ENCODE data around the gene LMAN2L. TPM values are rescaled to one million over a fixed set of nuclear protein-coding genes. Genes with fewer than 3 reads are reported as not detected.

The LMAN2L gene
- total and polyA plus RNA-seq, 8 donors = 5.4 to 15.8 (median 6.8) TPM

- no peak for TF ChIP-seq CTCF (IDR thresholded peaks at IDR 0.05)
- no peaks in the 10 kb centered on the region for H3K4me1 ChIP-seq
- DNase-seq (peak in 3 of 6 donors; percentile 41 to 55 (median 53)), ATAC-seq (peak; percentile 51 to 78 (median 68)), FAIRE-seq (no peak)
- H3K9me3 ChIP-seq = no peaks in the 10 kb centered on the region
- H3K4me3 ChIP-seq = no peak overlapping the region
- no peak overlapping the region for H3K27ac ChIP-seq
- no peaks in the 10 kb centered on the region for H3K27me3 ChIP-seq
- WGBS, 2 donors = 83 to 86% methylated on average over 20 of the region's 20 CpGs
- intact Hi-C loops (cut with DNase I) = no loop called here
- H3K36me3 ChIP-seq = no peaks in the 10 kb centered on the region
These were observed 32.1 kb upstream of the LMAN2L start for GRCh38 chr2:96771796-96772618.

GRCh38 chr2:96770442-96771202, 30.8 kb upstream of the LMAN2L start:
- Histone ChIP-seq H3K9me3 (no peaks in the 10 kb centered on the region), H3K27me3 (no peaks in the 10 kb centered on the region), H3K27ac (no peak overlapping the region), H3K4me1 (no peaks in the 10 kb centered on the region), H3K4me3 (no peak overlapping the region), H3K36me3 (no peaks in the 10 kb centered on the region)
- FAIRE-seq = no peak
- no peak for TF ChIP-seq CTCF (IDR thresholded peaks at IDR 0.05)
- DNase-seq = no peak
- intact Hi-C loops (cut with DNase I) = no loop called here
- ATAC-seq = no peak
- WGBS, 2 donors = 91% methylated on average over 25 of the region's 25 CpGs

DNA sequence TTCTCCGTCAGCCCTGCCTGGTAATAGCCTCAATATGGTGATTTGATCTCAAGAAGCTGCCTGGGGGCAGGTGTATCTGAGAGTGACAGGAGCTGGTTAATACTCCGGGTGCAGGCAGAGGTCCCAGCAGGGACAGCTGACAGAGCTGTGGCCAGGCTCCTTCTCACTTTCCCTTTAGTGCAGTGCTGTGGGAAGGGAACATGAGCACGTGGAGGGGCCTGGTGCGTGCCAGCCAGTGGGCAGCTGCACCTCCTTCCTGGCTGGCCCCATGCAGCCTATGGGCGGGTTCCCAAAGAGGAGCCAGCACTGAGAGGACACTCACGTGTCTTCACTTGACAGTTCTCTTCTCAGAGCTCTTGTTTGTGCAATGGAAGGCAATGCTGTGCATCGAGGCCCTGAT, 29.9 kb upstream of the LMAN2L start:
- Histone ChIP-seq H3K36me3 (no peaks in the 10 kb centered on the region), H3K27ac (peak overlapping the region in 1 of 4 donors; percentile 1), H3K4me3 (no peak overlapping the region), H3K4me1 (peaks cover 0 to 2% (median 0%) of the 10 kb centered on the region in 3 donors), H3K27me3 (no peaks in the 10 kb centered on the region), H3K9me3 (no peaks in the 10 kb centered on the region)
- no peak for TF ChIP-seq CTCF (IDR thresholded peaks at IDR 0.05)
- intact Hi-C loops (cut with DNase I) = no loop called here
- DNase-seq (no peak), ATAC-seq (peak in 3 of 4 donors; percentile 62 to 73 (median 70)), FAIRE-seq (no peak)
- 36 to 51% methylated on average over 7 of the region's 7 CpGs for WGBS, 2 donors

DNA sequence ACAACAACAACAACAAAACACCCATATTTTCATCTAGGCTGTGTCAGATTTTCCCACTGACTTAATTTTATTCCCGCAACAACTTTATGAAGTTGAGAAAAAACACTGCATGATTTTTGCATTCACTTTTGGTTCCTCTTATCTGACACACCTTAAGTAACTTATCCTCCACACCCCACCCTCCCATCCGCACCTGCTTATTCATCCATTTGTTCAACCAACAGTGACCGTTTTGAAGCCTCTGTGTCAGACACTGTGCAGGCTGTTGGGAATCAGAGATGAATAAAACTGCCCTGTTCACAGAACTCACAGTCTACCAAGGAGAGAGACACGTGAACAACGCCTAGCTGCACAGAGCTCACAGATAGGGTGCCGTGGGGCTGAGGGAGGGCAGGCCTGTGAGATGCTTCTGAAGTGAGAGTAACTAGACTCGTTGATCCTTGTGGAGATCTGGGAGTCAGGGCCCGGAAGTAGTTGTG, 28.3 kb upstream of the LMAN2L start:
- 85 to 88% methylated on average over 8 of the region's 8 CpGs for WGBS, 2 donors
- Histone ChIP-seq H3K9me3 (no peaks in the 10 kb centered on the region), H3K27me3 (no peaks in the 10 kb centered on the region), H3K36me3 (no peaks in the 10 kb centered on the region), H3K4me1 (peaks cover 5 to 12% (median 7%) of the 10 kb centered on the region in 3 donors), H3K4me3 (no peak overlapping the region), H3K27ac (no peak overlapping the region)
- intact Hi-C loops (cut with DNase I) = no loop called here
- FAIRE-seq (no peak), ATAC-seq (no peak), DNase-seq (no peak)
- TF ChIP-seq CTCF (IDR thresholded peaks at IDR 0.05) = no peak

All from pancreas (tissue), 10 donors.